ACC112 (cell line): ENCODE data around the gene CORIN.
"Not testable (repeated sequence)": the region's sequence is repeated elsewhere in the genome, so short reads cannot be mapped to it uniquely, and the experiment has no call there.

ENCODE experiments used
- H2AFZ ChIP-seq: fragments of 200-600 bp; sonication (generic); one replicate; pipeline ENCODE4 v1.6.0; 2017; ENCODE audit warnings: antibody characterized with exemption, low read length; ENCODE audit not compliant: unreplicated experiment
- H3K27ac ChIP-seq: fragments of 200-600 bp; sonication (generic); 2 replicates; pipeline ENCODE4 v1.5.1; 2014; ENCODE audit warnings: low read depth, mild to moderate bottlenecking, antibody characterized with exemption, low read length, moderate library complexity
- H3K27me3 ChIP-seq: fragments of 200-600 bp; sonication (generic); 2 replicates; pipeline ENCODE4 v1.6.1; 2014; ENCODE audit warnings: mild to moderate bottlenecking, antibody characterized with exemption, low read length, moderate library complexity, mixed read lengths; ENCODE audit not compliant: insufficient read depth
- H3K36me3 ChIP-seq: fragments of 200-600 bp; sonication (generic); 2 replicates; pipeline ENCODE4 v1.6.1; 2016; ENCODE audit warnings: mild to moderate bottlenecking, antibody characterized with exemption, low read length, moderate library complexity, mixed read lengths; ENCODE audit not compliant: insufficient read depth
- H3K4me1 ChIP-seq: fragments of 200-600 bp; sonication (generic); one replicate; pipeline ENCODE4 v1.6.1; 2016; ENCODE audit warnings: low read length, mixed read lengths; ENCODE audit not compliant: insufficient read depth, unreplicated experiment, control insufficient read depth
- H3K4me3 ChIP-seq: fragments of 200-600 bp; sonication (generic); 2 replicates; pipeline ENCODE4 v1.5.1; 2014; ENCODE audit warnings: mild to moderate bottlenecking, low read depth, low read length
- H3K79me2 ChIP-seq: fragments of 200-600 bp; sonication (generic); one replicate; pipeline ENCODE4 v1.6.0; 2016; ENCODE audit warnings: low read length; ENCODE audit not compliant: control insufficient read depth, unreplicated experiment, insufficient read depth

CORIN gene

GRCh38 chr4:47692691-47693090 is 145.2 kb downstream of the CORIN start:
- Histone ChIP-seq H3K27me3 (no peaks in the 10 kb centered on the region), H3K79me2 (no peaks in the 10 kb centered on the region), H3K27ac (no peak overlapping the region), H3K36me3 (no peaks in the 10 kb centered on the region), H3K4me3 (no peak overlapping the region), H3K4me1 (no peaks in the 10 kb centered on the region), H2AFZ (no peak overlapping the region)

- not testable (repeated sequence) for H3K36me3 ChIP-seq, H3K4me3 ChIP-seq, H2AFZ ChIP-seq, H3K27ac ChIP-seq, H3K4me1 ChIP-seq, H3K79me2 ChIP-seq, H3K27me3 ChIP-seq
These were observed 146.0 kb downstream of the CORIN start for GRCh38 chr4:47691757-47692383.

DNA sequence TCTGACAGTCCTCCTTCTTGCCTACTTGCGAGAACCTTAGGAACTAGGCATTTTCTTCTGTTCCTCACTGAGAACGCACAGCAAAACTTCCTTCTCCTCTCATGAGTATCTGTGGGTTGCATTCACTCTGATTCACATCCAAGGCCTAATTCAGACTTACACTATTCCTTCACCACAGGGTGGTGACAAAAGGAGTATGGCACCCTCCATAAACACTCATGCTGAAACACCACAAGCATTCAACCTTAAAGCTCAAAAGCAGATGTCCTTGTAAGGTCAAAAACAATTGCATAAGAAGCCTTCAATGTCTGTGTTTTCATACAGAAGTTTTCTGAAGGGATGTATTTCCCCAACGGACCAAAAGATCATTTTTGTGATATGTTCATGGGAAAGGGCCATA is 147.3 kb downstream of the CORIN start:
- no peak overlapping the region for H3K27ac ChIP-seq
- no peaks in the 10 kb centered on the region for H3K27me3 ChIP-seq
- no peak overlapping the region for H2AFZ ChIP-seq
- H3K4me3 ChIP-seq = no peak overlapping the region
- H3K79me2 ChIP-seq = no peaks in the 10 kb centered on the region
- no peaks in the 10 kb centered on the region for H3K36me3 ChIP-seq
- no peaks in the 10 kb centered on the region for H3K4me1 ChIP-seq

- Histone ChIP-seq H3K4me3 (no peak overlapping the region), H3K27me3 (peaks cover 15% of the 10 kb centered on the region; the same call in 1 of the 2 replicates), H3K79me2 (no peaks in the 10 kb centered on the region), H3K4me1 (no peaks in the 10 kb centered on the region), H3K27ac (no peak overlapping the region), H2AFZ (no peak overlapping the region), H3K36me3 (no peaks in the 10 kb centered on the region)
These were observed 151.5 kb downstream of the CORIN start for GRCh38 chr4:47686294-47686872.

- Histone ChIP-seq H3K4me3 (no peak overlapping the region), H3K27ac (no peak overlapping the region), H3K79me2 (no peaks in the 10 kb centered on the region), H3K27me3 (peaks cover 2% of the 10 kb centered on the region; the same call in 1 of the 2 replicates), H3K4me1 (no peaks in the 10 kb centered on the region), H3K36me3 (no peaks in the 10 kb centered on the region), H2AFZ (no peak overlapping the region)
These were observed 162.1 kb downstream of the CORIN start for GRCh38 chr4:47675806-47676205.

GRCh38 chr4:47674144-47674543 is 163.7 kb downstream of the CORIN start:
- Histone ChIP-seq H2AFZ (no peak overlapping the region), H3K4me1 (no peaks in the 10 kb centered on the region), H3K36me3 (no peaks in the 10 kb centered on the region), H3K79me2 (no peaks in the 10 kb centered on the region), H3K27ac (no peak overlapping the region), H3K4me3 (no peak overlapping the region), H3K27me3 (0 out of 2 replicates have a peak, but pooled peaks cover 3% of the 10 kb centered on the region)

- no peak overlapping the region for H3K4me3 ChIP-seq
- no peaks in the 10 kb centered on the region for H3K4me1 ChIP-seq
- H3K27me3 ChIP-seq = 0 out of 2 replicates have a peak, but pooled peaks cover 3% of the 10 kb centered on the region
- H3K27ac ChIP-seq = no peak overlapping the region
- H3K36me3 ChIP-seq = no peaks in the 10 kb centered on the region
- no peak overlapping the region for H2AFZ ChIP-seq
- no peaks in the 10 kb centered on the region for H3K79me2 ChIP-seq
These were observed 165.2 kb downstream of the CORIN start for GRCh38 chr4:47672696-47673095.

- H3K27me3 ChIP-seq = peaks cover 3% of the 10 kb centered on the region
- H3K27ac ChIP-seq = no peak overlapping the region
- no peaks in the 10 kb centered on the region for H3K4me1 ChIP-seq
- no peak overlapping the region for H3K4me3 ChIP-seq
- H3K36me3 ChIP-seq = no peaks in the 10 kb centered on the region
- no peak overlapping the region for H2AFZ ChIP-seq
- H3K79me2 ChIP-seq = no peaks in the 10 kb centered on the region
These were observed 167.9 kb downstream of the CORIN start for GRCh38 chr4:47669946-47670345.

GRCh38 chr4:47668810-47669408 is 169.0 kb downstream of the CORIN start:
- H3K36me3 ChIP-seq = no peaks in the 10 kb centered on the region
- no peak overlapping the region for H2AFZ ChIP-seq
- no peaks in the 10 kb centered on the region for H3K79me2 ChIP-seq
- no peak overlapping the region for H3K27ac ChIP-seq
- peaks cover 3% of the 10 kb centered on the region for H3K27me3 ChIP-seq
- H3K4me1 ChIP-seq = no peaks in the 10 kb centered on the region
- no peak overlapping the region for H3K4me3 ChIP-seq

GRCh38 chr4:47668256-47668655 is 169.6 kb downstream of the CORIN start:
- H3K27ac ChIP-seq = no peak overlapping the region
- no peaks in the 10 kb centered on the region for H3K36me3 ChIP-seq
- no peaks in the 10 kb centered on the region for H3K79me2 ChIP-seq
- H2AFZ ChIP-seq = no peak overlapping the region
- H3K27me3 ChIP-seq = peaks cover 3% of the 10 kb centered on the region
- H3K4me1 ChIP-seq = no peaks in the 10 kb centered on the region
- H3K4me3 ChIP-seq = no peak overlapping the region

DNA sequence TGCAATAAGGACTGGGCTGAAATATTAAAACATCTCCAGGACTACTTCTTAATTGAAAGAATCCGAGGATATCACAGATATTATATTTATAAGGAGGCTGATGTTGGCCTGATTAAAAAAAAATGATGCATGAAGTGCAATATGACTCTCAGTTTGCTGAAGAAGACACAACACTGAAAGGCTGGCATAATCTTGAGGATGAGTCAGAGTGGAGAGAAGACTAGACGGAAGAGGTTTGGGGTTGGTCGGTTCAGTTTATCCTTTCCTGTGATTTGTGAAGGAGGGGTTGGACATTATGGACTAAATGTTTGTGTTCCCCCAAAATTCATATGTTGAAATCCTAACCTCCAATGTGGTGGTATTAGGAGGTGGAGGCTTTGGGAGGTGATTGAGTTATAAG is 170.3 kb downstream of the CORIN start:
- H3K4me1 ChIP-seq = no peaks in the 10 kb centered on the region
- no peak overlapping the region for H3K27ac ChIP-seq
- no peak overlapping the region for H3K4me3 ChIP-seq
- H2AFZ ChIP-seq = no peak overlapping the region
- H3K36me3 ChIP-seq = no peaks in the 10 kb centered on the region
- H3K79me2 ChIP-seq = no peaks in the 10 kb centered on the region
- peaks cover 3% of the 10 kb centered on the region for H3K27me3 ChIP-seq
